Activated T-cell treated with anti-CD3 and anti-CD28 coated beads, Interleukin-2, amount 50 U/mL, for 72 hours (primary cell): Measurements from ENCODE around the gene DMXL1. TPM values are rescaled to one million over a fixed set of nuclear protein-coding genes. Genes with fewer than 3 reads are reported as not detected.
A peak's percentile ranks its signal among the peaks of the same experiment; 100 is the strongest.

Source experiments
- ATAC-seq, 2 donors: fragments of 150-1000 bp; cut with Tn5 transposase; replicated peaks in 1 of 2; 2 replicates each; pipeline ENCODE4 v1.10.0; 2021; ENCODE audit warnings: moderate library complexity in 2 of 2, mild to moderate bottlenecking in 1 of 2
- DNase-seq, 2 donors: peaks; one replicate each; pipeline ENCODE4 v3.0.0; 2021 to 2022; ENCODE audit warnings: mixed read lengths in 1 of 2
- H3K27ac Mint-ChIP-seq: one replicate; pipeline ENCODE4 v1.8.0; 2022; ENCODE audit warnings: mild to moderate bottlenecking, moderate library complexity, mixed read lengths
- H3K27me3 Mint-ChIP-seq: one replicate; pipeline ENCODE4 v1.8.0; 2022; ENCODE audit warnings: low read depth, mixed read lengths
- H3K36me3 Mint-ChIP-seq, 2 donors: one replicate each; pipeline ENCODE4 v1.8.0; 2022; ENCODE audit warnings: mixed read lengths in 2 of 2, mild to moderate bottlenecking in 1 of 2; ENCODE audit not compliant: insufficient read depth in 2 of 2
- H3K4me1 Mint-ChIP-seq: one replicate; pipeline ENCODE4 v1.8.0; 2022; ENCODE audit warnings: low read depth, mixed read lengths
- H3K4me3 Mint-ChIP-seq, 2 donors: one replicate each; pipeline ENCODE4 v1.8.0; 2022; ENCODE audit warnings: mild to moderate bottlenecking in 2 of 2, mixed read lengths in 2 of 2, moderate library complexity in 2 of 2
- H3K9me3 Mint-ChIP-seq, 2 donors: one replicate each; pipeline ENCODE4 v1.8.0; 2022; ENCODE audit warnings: mixed read lengths in 2 of 2
- total RNA-seq, 2 donors: library from RNA; stranded (reverse); gene quantifications; one replicate each; pipeline ENCODE4 v1.2.3, GENCODE V29; 2022

Gene DMXL1
- total RNA-seq, 2 donors from 2014 or later: 34.8 to 43.6 TPM

- peaks cover 0 to 1% of the 10 kb centered on the region in 2 donors for H3K36me3 Mint-ChIP-seq
- H3K27ac Mint-ChIP-seq: peak overlapping the region; percentile 71
- H3K4me3 Mint-ChIP-seq: peak overlapping the region; percentile 7 to 66
Observed at GRCh38 chr5:119076080-119076479, 5.2 kb downstream of the DMXL1 start.

GRCh38 chr5:119077444-119077843, 6.6 kb downstream of the DMXL1 start:
- H3K9me3 Mint-ChIP-seq: no peaks in the 10 kb centered on the region
- no peaks in the 10 kb centered on the region for H3K27me3 Mint-ChIP-seq
- H3K36me3 Mint-ChIP-seq: peaks cover 0 to 1% of the 10 kb centered on the region in 2 donors
- H3K4me1 Mint-ChIP-seq: peaks cover 69% of the 10 kb centered on the region
- ATAC-seq (no peak), DNase-seq (no peak)
- H3K27ac Mint-ChIP-seq: no peak overlapping the region
- H3K4me3 Mint-ChIP-seq: no peak overlapping the region

More at GRCh38 chr5:119076080-119076479, 5.2 kb downstream of the DMXL1 start:
- H3K4me1 Mint-ChIP-seq: peaks cover 69% of the 10 kb centered on the region
- DNase-seq (no peak), ATAC-seq (no peak)
- no peaks in the 10 kb centered on the region for H3K9me3 Mint-ChIP-seq
- no peaks in the 10 kb centered on the region for H3K27me3 Mint-ChIP-seq

GRCh38 chr5:119078071-119078846, 7.4 kb downstream of the DMXL1 start:
- Mint-ChIP-seq H3K36me3 (peaks cover 0 to under 1% of the 10 kb centered on the region in 2 donors), H3K27me3 (no peaks in the 10 kb centered on the region), H3K4me1 (peaks cover 61% of the 10 kb centered on the region), H3K4me3 (peak overlapping the region; percentile 18 to 68), H3K27ac (no peak overlapping the region), H3K9me3 (no peaks in the 10 kb centered on the region)
- ATAC-seq (no peak), DNase-seq (no peak)

- DNase-seq: no peak
- H3K36me3 Mint-ChIP-seq: no peaks in the 10 kb centered on the region
- no peak for ATAC-seq
- no peaks in the 10 kb centered on the region for H3K9me3 Mint-ChIP-seq
- no peaks in the 10 kb centered on the region for H3K27me3 Mint-ChIP-seq
- H3K27ac Mint-ChIP-seq: peak overlapping the region; percentile 34
- peak overlapping the region; percentile 68 to 74 for H3K4me3 Mint-ChIP-seq
- peaks cover 55% of the 10 kb centered on the region for H3K4me1 Mint-ChIP-seq
Observed at GRCh38 chr5:119078861-119079260, 8.0 kb downstream of the DMXL1 start.

- DNase-seq (peak; percentile 54 to 65), ATAC-seq (peak; percentile 93 to 94)
- Mint-ChIP-seq H3K9me3 (no peaks in the 10 kb centered on the region), H3K27ac (peak overlapping the region; percentile 34), H3K4me3 (peak overlapping the region; percentile 68 to 74), H3K36me3 (no peaks in the 10 kb centered on the region), H3K27me3 (no peaks in the 10 kb centered on the region), H3K4me1 (peaks cover 49% of the 10 kb centered on the region)
Observed at GRCh38 chr5:119079318-119079921, 8.5 kb downstream of the DMXL1 start.

- DNase-seq (no peak), ATAC-seq (no peak)
- H3K27ac Mint-ChIP-seq: peak overlapping the region; percentile 83
- H3K4me1 Mint-ChIP-seq: peaks cover 45% of the 10 kb centered on the region
- no peaks in the 10 kb centered on the region for H3K27me3 Mint-ChIP-seq
- peaks cover 2 to 6% of the 10 kb centered on the region in 2 donors for H3K9me3 Mint-ChIP-seq
- H3K4me3 Mint-ChIP-seq: peak overlapping the region in 1 of 2 donors; percentile 64
- H3K36me3 Mint-ChIP-seq: peaks cover 3 to 10% of the 10 kb centered on the region in 2 donors
Observed at GRCh38 chr5:119080936-119081335, 10.0 kb downstream of the DMXL1 start.

- Mint-ChIP-seq H3K9me3 (peaks cover 4 to 6% of the 10 kb centered on the region in 2 donors), H3K27me3 (no peaks in the 10 kb centered on the region), H3K36me3 (peaks cover 9 to 15% of the 10 kb centered on the region in 2 donors), H3K27ac (no peak overlapping the region), H3K4me3 (no peak overlapping the region), H3K4me1 (peaks cover 46% of the 10 kb centered on the region)
- ATAC-seq (no peak), DNase-seq (no peak)
Observed at GRCh38 chr5:119082691-119083090, 11.8 kb downstream of the DMXL1 start.

- H3K4me1 Mint-ChIP-seq: peaks cover 36% of the 10 kb centered on the region
- H3K36me3 Mint-ChIP-seq: peaks cover 9 to 15% of the 10 kb centered on the region in 2 donors
- peaks cover 4 to 6% of the 10 kb centered on the region in 2 donors for H3K9me3 Mint-ChIP-seq
- ATAC-seq (no peak), DNase-seq (no peak)
- no peak overlapping the region for H3K27ac Mint-ChIP-seq
- H3K4me3 Mint-ChIP-seq: no peak overlapping the region
- H3K27me3 Mint-ChIP-seq: no peaks in the 10 kb centered on the region
Observed at GRCh38 chr5:119083679-119084078, 12.8 kb downstream of the DMXL1 start.

- no peak overlapping the region for H3K27ac Mint-ChIP-seq
Observed at GRCh38 chr5:119088438-119088837, 17.6 kb downstream of the DMXL1 start.

GRCh38 chr5:119095611-119096010, 24.7 kb downstream of the DMXL1 start:
- Mint-ChIP-seq H3K9me3 (no peaks in the 10 kb centered on the region), H3K27me3 (no peaks in the 10 kb centered on the region), H3K27ac (no peak overlapping the region), H3K4me1 (peaks cover 4% of the 10 kb centered on the region), H3K36me3 (peaks cover 0 to 16% of the 10 kb centered on the region in 2 donors), H3K4me3 (no peak overlapping the region)
- ATAC-seq (no peak), DNase-seq (no peak)

More at GRCh38 chr5:119088438-119088837, 17.6 kb downstream of the DMXL1 start:
- DNase-seq (no peak), ATAC-seq (no peak)
- Mint-ChIP-seq H3K4me3 (no peak overlapping the region), H3K9me3 (peaks cover 4 to 6% of the 10 kb centered on the region in 2 donors), H3K27me3 (no peaks in the 10 kb centered on the region), H3K36me3 (peaks cover 9 to 29% of the 10 kb centered on the region in 2 donors), H3K4me1 (peaks cover 15% of the 10 kb centered on the region)

- Mint-ChIP-seq H3K9me3 (no peaks in the 10 kb centered on the region), H3K27ac (peak overlapping the region; percentile 10), H3K27me3 (no peaks in the 10 kb centered on the region), H3K4me1 (no peaks in the 10 kb centered on the region), H3K4me3 (no peak overlapping the region), H3K36me3 (peaks cover 0 to 7% of the 10 kb centered on the region in 2 donors)
- ATAC-seq (no peak), DNase-seq (no peak)
Observed at GRCh38 chr5:119105971-119106370, 35.1 kb downstream of the DMXL1 start.

GRCh38 chr5:119112151-119112550, 41.3 kb downstream of the DMXL1 start:
- Mint-ChIP-seq H3K4me3 (no peak overlapping the region), H3K27ac (peak overlapping the region; percentile 4), H3K9me3 (no peaks in the 10 kb centered on the region), H3K4me1 (no peaks in the 10 kb centered on the region), H3K27me3 (no peaks in the 10 kb centered on the region), H3K36me3 (peaks cover 3 to 9% of the 10 kb centered on the region in 2 donors)
- DNase-seq: no peak
- ATAC-seq: no peak

GRCh38 chr5:119117237-119117636, 46.4 kb downstream of the DMXL1 start:
- Mint-ChIP-seq H3K4me3 (no peak overlapping the region), H3K27ac (peak overlapping the region; percentile 6), H3K9me3 (no peaks in the 10 kb centered on the region), H3K36me3 (peaks cover 11 to 16% of the 10 kb centered on the region in 2 donors), H3K27me3 (no peaks in the 10 kb centered on the region), H3K4me1 (no peaks in the 10 kb centered on the region)
- no peak for ATAC-seq
- DNase-seq: no peak
